ENCODE measurements around the gene C2CD5.

DNA sequence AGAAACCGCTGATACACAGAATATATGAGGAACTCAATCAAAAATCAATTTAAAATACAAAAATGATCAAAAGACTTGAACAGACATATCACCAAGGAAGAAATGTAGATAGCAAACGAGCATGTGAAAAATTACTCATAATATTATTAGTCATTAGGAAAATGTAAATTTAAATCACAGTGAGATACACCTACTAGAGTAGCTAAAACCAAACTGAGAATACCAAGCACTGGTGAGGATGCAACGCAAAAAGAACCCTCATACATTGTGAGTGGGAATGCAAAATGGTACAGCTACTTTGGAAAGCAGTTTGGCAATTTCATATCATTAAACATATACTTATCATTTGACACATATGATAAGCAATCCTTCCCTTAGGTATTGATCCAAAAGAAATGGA, 108.8 kb downstream of the C2CD5 start:
- TF ChIP-seq, protein P1, sequence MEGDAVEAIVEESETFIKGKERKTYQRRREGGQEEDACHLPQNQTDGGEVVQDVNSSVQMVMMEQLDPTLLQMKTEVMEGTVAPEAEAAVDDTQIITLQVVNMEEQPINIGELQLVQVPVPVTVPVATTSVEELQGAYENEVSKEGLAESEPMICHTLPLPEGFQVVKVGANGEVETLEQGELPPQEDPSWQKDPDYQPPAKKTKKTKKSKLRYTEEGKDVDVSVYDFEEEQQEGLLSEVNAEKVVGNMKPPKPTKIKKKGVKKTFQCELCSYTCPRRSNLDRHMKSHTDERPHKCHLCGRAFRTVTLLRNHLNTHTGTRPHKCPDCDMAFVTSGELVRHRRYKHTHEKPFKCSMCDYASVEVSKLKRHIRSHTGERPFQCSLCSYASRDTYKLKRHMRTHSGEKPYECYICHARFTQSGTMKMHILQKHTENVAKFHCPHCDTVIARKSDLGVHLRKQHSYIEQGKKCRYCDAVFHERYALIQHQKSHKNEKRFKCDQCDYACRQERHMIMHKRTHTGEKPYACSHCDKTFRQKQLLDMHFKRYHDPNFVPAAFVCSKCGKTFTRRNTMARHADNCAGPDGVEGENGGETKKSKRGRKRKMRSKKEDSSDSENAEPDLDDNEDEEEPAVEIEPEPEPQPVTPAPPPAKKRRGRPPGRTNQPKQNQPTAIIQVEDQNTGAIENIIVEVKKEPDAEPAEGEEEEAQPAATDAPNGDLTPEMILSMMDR (conservative IDR thresholded peaks at IDR 0.05; ENCODE audit: low read depth, low read length) = no peak
- no peak for TF ChIP-seq EZH2 (IDR thresholded peaks at IDR 0.05; ENCODE audit: borderline replicate concordance, low read depth, low read length, poor library complexity, severe bottlenecking)
